Islet of Langerhans (tissue), 1 donor: ENCODE measurements around the gene LIN28B.
"Not testable (repeated sequence)": the region's sequence is repeated elsewhere in the genome, so short reads cannot be mapped to it uniquely, and the experiment has no call there.

Source experiments
- FAIRE-seq: peaks from one replicate; lab custom pipeline; 2011; peaks lifted over from hg19 to GRCh38; lab: Jason Lieb, UNC

Gene LIN28B

GRCh38 chr6:104956731-104957294 is at the start of gene LIN28B:
Gene LIN28B (plus strand): TSS chr6:104957107. CDS start chr6:104957251, 144 bp downstream.
- no peak for FAIRE-seq

- no peak for FAIRE-seq
Measured at GRCh38 chr6:104908031-104908887, 48.6 kb upstream of the LIN28B start.

GRCh38 chr6:104908888-104909525 is 47.9 kb upstream of the LIN28B start:
- no peak for FAIRE-seq

GRCh38 chr6:104921896-104922295 is 35.0 kb upstream of the LIN28B start:
- no peak for FAIRE-seq

GRCh38 chr6:104928141-104928540 is 28.8 kb upstream of the LIN28B start:
- FAIRE-seq, result no peak

GRCh38 chr6:104929353-104929752 is 27.6 kb upstream of the LIN28B start:
- no peak for FAIRE-seq

- no peak for FAIRE-seq
Measured at GRCh38 chr6:104930939-104931338, 26.0 kb upstream of the LIN28B start.

GRCh38 chr6:104936766-104937535 is 20.0 kb upstream of the LIN28B start:
- no peak for FAIRE-seq

- FAIRE-seq, result no peak
Measured at GRCh38 chr6:104940238-104940892, 16.5 kb upstream of the LIN28B start.

- FAIRE-seq, result no peak
Measured at GRCh38 chr6:104940893-104941728, 15.8 kb upstream of the LIN28B start.

- no peak for FAIRE-seq
Measured at GRCh38 chr6:104941729-104942091, 15.2 kb upstream of the LIN28B start.

- FAIRE-seq, result no peak
Measured at GRCh38 chr6:104943781-104944180, 13.1 kb upstream of the LIN28B start.

- no peak for FAIRE-seq
Measured at GRCh38 chr6:104949206-104949605, 7.7 kb upstream of the LIN28B start.

GRCh38 chr6:104951677-104952076 is 5.2 kb upstream of the LIN28B start:
- no peak for FAIRE-seq

- FAIRE-seq, result no peak
Measured at GRCh38 chr6:104952911-104953399, 4.0 kb upstream of the LIN28B start.

- not testable (repeated sequence) for FAIRE-seq
Measured at GRCh38 chr6:104953400-104954189, 3.3 kb upstream of the LIN28B start.

- FAIRE-seq, result no peak
Measured at GRCh38 chr6:104954190-104954797, 2.6 kb upstream of the LIN28B start.

GRCh38 chr6:104955491-104955890 is 1.4 kb upstream of the LIN28B start:
- no peak for FAIRE-seq

- no peak for FAIRE-seq
Measured at GRCh38 chr6:104955927-104956730, 778 bp upstream of the LIN28B start.
